Measurements from ENCODE around the gene TCF21. TPM values are rescaled to one million over a fixed set of nuclear protein-coding genes. Genes with fewer than 3 reads are reported as not detected.

Gene TCF21
- polyA plus RNA-seq (2011; rRNA removed) (0.09 and 0.16 TPM in 2 replicates), polyA minus RNA-seq (2011; rRNA and poly(A)+ RNA removed) (0.09 TPM in 1 of 2 replicates, not detected in the other)

GRCh38 chr6:133888929-133889556 is at the start of gene TCF21:
Gene TCF21, plus strand, starts transcription at chr6:133889113. Its CDS starts 285 bp downstream, at chr6:133889398.
- DNase-seq (ENCODE audit: low read depth), result no peak
- H3K27me3 ChIP-seq (ENCODE audit: control insufficient read depth, insufficient read depth, low read length), result peaks cover 37% of the 10 kb centered on the region

GRCh38 chr6:133841176-133841575 is 47.7 kb upstream of the TCF21 start:
- DNase-seq (ENCODE audit: low read depth), result no peak
- H3K27me3 ChIP-seq (ENCODE audit: control insufficient read depth, insufficient read depth, low read length), result no peaks in the 10 kb centered on the region
- no peaks in the 10 kb centered on the region for H3K36me3 ChIP-seq (ENCODE audit: control insufficient read depth, insufficient read depth, low read length)
- POLR2A ChIA-PET, result no interaction called here
- H3K4me3 ChIP-seq (ENCODE audit: low read depth, low read length), result no peak overlapping the region
- CTCF ChIA-PET, result interaction anchor here (1.4 to 1.9 kb wide), 3 partner anchors 81 to 272 kb away, joined by 3 to 7 read pairs (median 6); no protein-coding TSS in a partner anchor
- no peak for TF ChIP-seq CTCF (IDR thresholded peaks at IDR 0.05; ENCODE audit: insufficient read depth, low read depth, low read length)

More at GRCh38 chr6:133888929-133889556, at the start of gene TCF21:
- POLR2A ChIA-PET, result no interaction called here
- Histone ChIP-seq H3K4me3 (ENCODE audit: low read depth, low read length) (no peak within 1 kb of the TSS), H3K36me3 (ENCODE audit: control insufficient read depth, insufficient read depth, low read length) (no peaks in the 10 kb centered on the region)
- TF ChIP-seq CTCF (IDR thresholded peaks at IDR 0.05; ENCODE audit: insufficient read depth, low read depth, low read length), result no peak
- CTCF ChIA-PET, result interaction anchor here (0.6 kb wide), 1 partner anchor 318 kb away, joined by 4 read pairs; no protein-coding TSS in a partner anchor

- TF ChIP-seq CTCF (IDR thresholded peaks at IDR 0.05; ENCODE audit: insufficient read depth, low read depth, low read length), result no peak
- Histone ChIP-seq H3K36me3 (ENCODE audit: control insufficient read depth, insufficient read depth, low read length) (no peaks in the 10 kb centered on the region), H3K27me3 (ENCODE audit: control insufficient read depth, insufficient read depth, low read length) (no peaks in the 10 kb centered on the region; the same call in 1 of the 2 replicates), H3K4me3 (ENCODE audit: low read depth, low read length) (no peak overlapping the region)
- ChIA-PET CTCF (no interaction called here), POLR2A (no interaction called here)
- DNase-seq (ENCODE audit: low read depth), result no peak
These were observed 45.8 kb upstream of the TCF21 start for GRCh38 chr6:133843098-133843497.

GRCh38 chr6:133844709-133845108 is 44.2 kb upstream of the TCF21 start:
- Histone ChIP-seq H3K27me3 (ENCODE audit: control insufficient read depth, insufficient read depth, low read length) (no peaks in the 10 kb centered on the region; the same call in 1 of the 2 replicates), H3K4me3 (ENCODE audit: low read depth, low read length) (no peak overlapping the region), H3K36me3 (ENCODE audit: control insufficient read depth, insufficient read depth, low read length) (no peaks in the 10 kb centered on the region)
- POLR2A ChIA-PET, result no interaction called here
- CTCF ChIA-PET, result no interaction called here
- TF ChIP-seq CTCF (IDR thresholded peaks at IDR 0.05; ENCODE audit: insufficient read depth, low read depth, low read length), result no peak
- DNase-seq (ENCODE audit: low read depth), result no peak

GRCh38 chr6:133854041-133854363 is 34.9 kb upstream of the TCF21 start:
- Histone ChIP-seq H3K4me3 (ENCODE audit: low read depth, low read length) (no peak overlapping the region), H3K36me3 (ENCODE audit: control insufficient read depth, insufficient read depth, low read length) (no peaks in the 10 kb centered on the region), H3K27me3 (ENCODE audit: control insufficient read depth, insufficient read depth, low read length) (peaks cover 14% of the 10 kb centered on the region)
- ChIA-PET POLR2A (no interaction called here), CTCF (no interaction called here)
- TF ChIP-seq CTCF (IDR thresholded peaks at IDR 0.05; ENCODE audit: insufficient read depth, low read depth, low read length), result no peak
- DNase-seq (ENCODE audit: low read depth), result no peak

Measured in BJ (cell line).